Sigmoid colon (tissue), 7 donors: ENCODE data around the gene ADARB2. TPM values are rescaled to one million over a fixed set of nuclear protein-coding genes. Genes with fewer than 3 reads are reported as not detected.

Source experiments
- DNase-seq: peaks from one replicate; pipeline ENCODE4 v3.0.0-alpha.2; 2019
- H3K27ac ChIP-seq, 4 donors: fragments of 200-600 bp; sonication (generic); one replicate each; pipeline ENCODE4 v1.5.1; 2016 to 2019; ENCODE audit warnings: mild to moderate bottlenecking in 1 of 4
- H3K27me3 ChIP-seq, 3 donors: fragments of 200-600 bp; sonication (generic); one replicate each; pipeline ENCODE4 v1.5.1; 2019; ENCODE audit warnings: mild to moderate bottlenecking in 1 of 3
- H3K36me3 ChIP-seq, 4 donors: fragments of 200-600 bp; sonication (generic); one replicate each; pipeline ENCODE4 v1.5.1; 2016 to 2019
- H3K4me1 ChIP-seq, 4 donors: fragments of 200-600 bp; sonication (generic); one replicate each; pipeline ENCODE4 v1.5.1; 2017 to 2019
- H3K4me3 ChIP-seq, 4 donors: fragments of 200-600 bp; sonication (generic); one replicate each; pipeline ENCODE4 v1.5.1; 2017 to 2019; ENCODE audit warnings: mild to moderate bottlenecking in 2 of 4, moderate library complexity in 1 of 4
- H3K9me3 ChIP-seq, 4 donors: fragments of 200-600 bp in 3 of 4; sonication (generic) in 3 of 4; one replicate each; pipeline versions ENCODE4 v1.5.1 to v1.6.1; 2013 to 2019
- EP300 ChIP-seq, 4 donors: sonication (generic); formaldehyde crosslinking; IDR thresholded peaks; one replicate each; pipeline ENCODE4 v1.6.1; 2017; ENCODE audit warnings: antibody characterized with exemption in 4 of 4
- POLR2A ChIP-seq, 2 donors: fragments of 450-650 bp; IDR thresholded peaks; one replicate each; pipeline ENCODE4 v1.6.1; 2016; ENCODE audit warnings: antibody characterized with exemption in 2 of 2, mild to moderate bottlenecking in 2 of 2, moderate library complexity in 2 of 2
- POLR2AphosphoS5 ChIP-seq, 4 donors: sonication (generic); formaldehyde crosslinking; IDR thresholded peaks; one replicate each; pipeline ENCODE4 v1.6.1; 2017; ENCODE audit warnings: antibody characterized with exemption in 4 of 4
- WGBS, 2 donors: extraction: QIAGEN DNeasy Blood & Tissue Kit; methylation state at CpG; one replicate each; pipeline ENCODE4 v1.1.7; 2013; 5-methylcytosine and 5-hydroxymethylcytosine counted together
- intact Hi-C: fragments of 100-400 bp; cut with DNase I; formaldehyde crosslinking; loops from one replicate; pipeline ENCODE4 v1.15.1; 2023
- polyA plus RNA-seq, 3 donors: library from polyadenylated mRNA; stranded (reverse); fragments of 200-250 nt; gene quantifications; one replicate each; pipeline ENCODE4 v1.2.3, GENCODE V29; 2013
- total RNA-seq, 4 donors: library from RNA; depleted of rRNA; stranded (reverse); fragments of >200 nt; gene quantifications; one replicate each; pipeline ENCODE4 v1.1.0, GENCODE V29; 2016
- TF ChIP-seq, protein P1 (sequence below), 4 experiments: fragments of 450-650 bp in 3 of 4; fragments of 200-600 bp in 1 of 4; IDR thresholded peaks; one replicate each; pipeline ENCODE4 v1.5.1; 2016 to 2019; ENCODE audit warnings: antibody characterized with exemption in 4 of 4, mild to moderate bottlenecking in 3 of 4, moderate library complexity in 2 of 4
- donor health status: healthy with polysubstance abuse.
- donor health status: Bipolar disorder and iron deficiency.
- donor health status: healthy.

ADARB2 gene
- total and polyA plus RNA-seq, 7 donors = 0.60 to 5.9 (median 3.5) TPM; not detected in 1

DNA sequence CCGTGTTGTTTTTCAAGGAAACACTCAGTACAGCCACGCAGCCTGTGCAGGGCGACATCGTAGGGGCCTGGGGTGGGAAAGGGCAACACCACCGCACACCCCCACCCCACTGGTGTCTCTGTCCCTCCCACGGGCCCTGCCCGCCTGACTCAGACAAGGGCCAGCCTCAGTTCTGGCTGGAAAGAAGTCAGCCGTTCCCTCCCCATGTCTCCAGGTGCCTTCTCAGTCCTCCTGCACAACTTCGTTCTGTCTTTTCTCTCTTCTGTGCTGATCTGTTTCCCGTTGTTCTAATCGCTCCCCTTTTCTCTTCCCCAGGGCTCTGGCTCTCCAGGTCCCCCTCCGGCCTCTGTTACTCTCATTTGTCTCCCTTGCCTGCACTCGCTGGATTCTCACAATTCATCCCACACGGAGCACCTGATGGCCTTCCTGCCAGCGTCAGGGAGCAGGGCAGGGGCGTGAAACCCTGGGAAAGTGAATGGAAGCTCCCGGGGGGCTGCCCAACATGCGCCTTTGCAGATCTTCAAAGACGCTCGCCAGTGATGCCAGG, 583.4 kb downstream of the ADARB2 start:
- 81 to 90% methylated on average over 20 of the region's 20 CpGs for WGBS, 2 donors
- Histone ChIP-seq H3K36me3 (no peaks in the 10 kb centered on the region), H3K27ac (no peak overlapping the region), H3K9me3 (no peaks in the 10 kb centered on the region), H3K4me3 (no peak overlapping the region), H3K27me3 (no peaks in the 10 kb centered on the region), H3K4me1 (no peaks in the 10 kb centered on the region)
- DNase-seq = peak; percentile 38
- no peak for TF ChIP-seq EP300 (IDR thresholded peaks at IDR 0.05)
- no peak for TF ChIP-seq POLR2AphosphoS5 (IDR thresholded peaks at IDR 0.05)
- TF ChIP-seq POLR2A (IDR thresholded peaks at IDR 0.05) = no peak
- TF ChIP-seq, protein P1, sequence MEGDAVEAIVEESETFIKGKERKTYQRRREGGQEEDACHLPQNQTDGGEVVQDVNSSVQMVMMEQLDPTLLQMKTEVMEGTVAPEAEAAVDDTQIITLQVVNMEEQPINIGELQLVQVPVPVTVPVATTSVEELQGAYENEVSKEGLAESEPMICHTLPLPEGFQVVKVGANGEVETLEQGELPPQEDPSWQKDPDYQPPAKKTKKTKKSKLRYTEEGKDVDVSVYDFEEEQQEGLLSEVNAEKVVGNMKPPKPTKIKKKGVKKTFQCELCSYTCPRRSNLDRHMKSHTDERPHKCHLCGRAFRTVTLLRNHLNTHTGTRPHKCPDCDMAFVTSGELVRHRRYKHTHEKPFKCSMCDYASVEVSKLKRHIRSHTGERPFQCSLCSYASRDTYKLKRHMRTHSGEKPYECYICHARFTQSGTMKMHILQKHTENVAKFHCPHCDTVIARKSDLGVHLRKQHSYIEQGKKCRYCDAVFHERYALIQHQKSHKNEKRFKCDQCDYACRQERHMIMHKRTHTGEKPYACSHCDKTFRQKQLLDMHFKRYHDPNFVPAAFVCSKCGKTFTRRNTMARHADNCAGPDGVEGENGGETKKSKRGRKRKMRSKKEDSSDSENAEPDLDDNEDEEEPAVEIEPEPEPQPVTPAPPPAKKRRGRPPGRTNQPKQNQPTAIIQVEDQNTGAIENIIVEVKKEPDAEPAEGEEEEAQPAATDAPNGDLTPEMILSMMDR (IDR thresholded peaks at IDR 0.05) = no peak
- intact Hi-C loops = no loop called here

DNA sequence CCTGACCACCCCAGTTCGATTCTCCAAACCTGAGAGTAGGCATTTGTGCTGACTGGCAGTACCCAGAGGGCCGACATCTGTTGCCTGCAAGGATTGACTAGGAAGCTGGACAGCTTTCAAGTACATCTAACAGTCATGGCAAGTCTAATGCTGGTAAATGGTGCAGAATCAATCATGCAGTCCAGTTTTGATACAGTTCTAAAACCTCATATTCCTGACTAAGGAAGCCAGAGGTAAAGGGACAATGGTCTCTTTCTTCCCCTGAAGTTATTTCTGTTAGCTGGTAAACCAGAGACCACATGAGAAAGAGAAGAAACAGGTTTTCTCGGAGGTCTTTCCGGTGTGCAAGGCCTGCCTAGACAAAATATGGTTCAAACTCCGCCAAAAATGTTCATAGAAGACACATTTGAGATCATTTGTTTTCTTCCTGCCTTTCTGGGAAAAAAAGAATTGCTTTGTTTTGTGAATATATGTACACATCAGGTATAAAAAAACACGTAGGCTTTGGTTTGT, 584.0 kb downstream of the ADARB2 start:
- TF ChIP-seq EP300 (IDR thresholded peaks at IDR 0.05) = no peak
- no peak for TF ChIP-seq POLR2AphosphoS5 (IDR thresholded peaks at IDR 0.05)
- TF ChIP-seq, protein P1 (IDR thresholded peaks at IDR 0.05) = no peak
- no peak for TF ChIP-seq POLR2A (IDR thresholded peaks at IDR 0.05)
- no peaks in the 10 kb centered on the region for H3K4me1 ChIP-seq
- peak; percentile 28 for DNase-seq
- WGBS, 2 donors = 90% methylated on average over 6 of the region's 6 CpGs
- intact Hi-C loops = no loop called here
- H3K27me3 ChIP-seq = no peaks in the 10 kb centered on the region
- no peaks in the 10 kb centered on the region for H3K36me3 ChIP-seq
- no peaks in the 10 kb centered on the region for H3K9me3 ChIP-seq
- no peak overlapping the region for H3K27ac ChIP-seq
- H3K4me3 ChIP-seq = no peak overlapping the region

DNA sequence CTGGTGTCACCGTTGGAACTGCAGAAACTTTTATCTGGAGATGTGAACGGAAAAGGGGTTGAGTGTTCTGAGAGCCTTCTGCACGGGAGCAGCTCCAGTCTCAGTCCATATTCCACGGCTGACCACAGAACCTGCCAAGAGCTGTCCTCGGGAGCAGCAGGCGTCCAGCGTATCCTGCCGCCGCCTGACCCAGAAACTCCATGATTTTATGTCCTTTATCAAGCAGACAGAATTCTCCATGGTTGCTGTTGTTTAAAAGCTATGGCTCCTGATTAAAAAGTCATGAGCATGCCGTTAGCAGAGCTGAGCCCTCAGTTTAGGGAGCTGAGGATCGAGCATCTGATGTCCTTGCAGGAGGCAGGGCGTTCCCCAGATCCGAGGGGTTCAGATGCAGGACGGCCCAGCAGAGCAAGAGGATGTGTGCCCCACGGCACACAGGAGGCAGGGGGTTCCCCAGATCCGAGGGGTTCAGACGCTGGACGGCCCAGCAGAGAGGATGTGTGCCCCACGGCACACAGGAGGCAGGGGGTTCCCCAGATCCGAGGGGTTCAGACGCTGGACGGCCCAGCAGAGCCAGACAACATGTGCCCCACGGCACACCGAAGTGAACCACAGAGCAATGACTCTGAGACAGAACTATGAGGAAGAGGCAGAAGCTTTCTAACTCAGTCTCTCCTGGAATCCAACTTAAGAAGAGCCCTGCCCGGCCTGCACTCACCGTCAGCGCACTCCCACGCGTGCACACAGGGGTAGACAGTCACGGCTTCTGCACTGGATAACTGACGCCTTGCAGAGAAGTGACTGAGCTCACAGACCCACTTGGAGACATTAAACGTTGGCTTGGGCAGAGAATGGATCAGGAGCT, 584.7 kb downstream of the ADARB2 start:
- TF ChIP-seq POLR2A (IDR thresholded peaks at IDR 0.05) (no peak), EP300 (IDR thresholded peaks at IDR 0.05) (no peak), POLR2AphosphoS5 (IDR thresholded peaks at IDR 0.05) (no peak)
- TF ChIP-seq, protein P1 (IDR thresholded peaks at IDR 0.05) = no peak
- Histone ChIP-seq H3K4me1 (no peaks in the 10 kb centered on the region), H3K36me3 (no peaks in the 10 kb centered on the region), H3K27me3 (no peaks in the 10 kb centered on the region), H3K27ac (no peak overlapping the region), H3K9me3 (no peaks in the 10 kb centered on the region), H3K4me3 (no peak overlapping the region)
- DNase-seq = peak; percentile 41
- WGBS, 2 donors = 92 to 93% methylated on average over 32 of the region's 32 CpGs
- intact Hi-C loops = no loop called here

DNA sequence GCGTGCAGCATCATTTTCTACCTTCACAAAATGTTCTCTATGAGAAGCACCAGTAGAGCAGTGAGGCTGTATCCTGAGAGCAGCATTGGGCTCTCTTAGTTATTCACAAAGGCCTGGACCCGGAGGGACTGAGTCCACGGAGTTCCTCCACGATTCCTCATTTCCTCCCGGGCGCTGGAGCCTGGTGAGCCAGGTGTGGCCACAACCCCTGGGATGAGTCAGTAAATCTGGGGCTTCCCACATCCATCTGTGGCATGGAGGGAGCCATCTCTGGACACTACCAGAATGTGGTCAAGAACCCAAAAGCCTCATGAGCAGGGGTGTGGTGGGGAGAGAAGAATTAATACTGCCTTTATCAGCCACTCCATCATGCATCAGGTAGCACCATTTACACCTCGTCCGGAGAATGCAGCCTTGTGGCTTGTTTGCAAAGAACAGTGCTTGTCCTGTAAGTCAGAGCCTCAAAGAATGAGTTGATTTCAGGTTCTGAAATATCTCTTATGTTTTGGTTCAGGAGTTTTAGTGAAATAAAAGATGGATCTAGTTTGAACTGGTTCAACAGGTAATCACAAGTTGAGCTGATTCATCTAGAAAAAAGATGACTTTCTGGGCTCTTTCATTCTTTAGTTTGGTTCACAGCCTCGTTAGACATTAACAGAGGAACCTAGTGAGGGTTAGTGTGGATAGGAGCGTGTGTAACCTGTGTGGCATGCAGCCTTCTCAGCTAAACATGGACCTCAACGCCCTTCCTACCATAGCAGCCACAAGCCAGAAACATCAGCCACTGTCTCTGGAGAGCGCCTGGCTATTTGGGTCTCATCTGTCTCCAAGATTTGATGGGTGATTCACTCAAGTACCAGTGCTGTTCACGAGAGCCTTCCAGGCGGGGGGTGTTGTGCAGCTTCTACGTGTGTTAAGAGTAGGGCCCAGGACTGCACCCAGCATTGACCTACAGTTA, 586.0 kb downstream of the ADARB2 start:
- no peaks in the 10 kb centered on the region for H3K4me1 ChIP-seq
- no peak overlapping the region for H3K4me3 ChIP-seq
- H3K36me3 ChIP-seq = no peaks in the 10 kb centered on the region
- no peaks in the 10 kb centered on the region for H3K9me3 ChIP-seq
- intact Hi-C loops = no loop called here
- no peak overlapping the region for H3K27ac ChIP-seq
- DNase-seq = peak; percentile 46
- no peaks in the 10 kb centered on the region for H3K27me3 ChIP-seq
- 85 to 86% methylated on average over 15 of the region's 15 CpGs for WGBS, 2 donors
- TF ChIP-seq, protein P1 (IDR thresholded peaks at IDR 0.05) = no peak
- no peak for TF ChIP-seq POLR2AphosphoS5 (IDR thresholded peaks at IDR 0.05)
- TF ChIP-seq EP300 (IDR thresholded peaks at IDR 0.05) = no peak
- TF ChIP-seq POLR2A (IDR thresholded peaks at IDR 0.05) = no peak
